GM18873 (cell line): ENCODE data around the gene CHGA.

Experiments
- ATAC-seq: cut with Tn5 transposase; IDR thresholded peaks from one replicate; pipeline ENCODE4 v1.9.1; 2021; ENCODE audit warnings: mild to moderate bottlenecking, moderate library complexity, moderate number of reproducible peaks; ENCODE audit not compliant: unreplicated experiment, low FRiP score

Gene CHGA

GRCh38 chr14:92929689-92930608 lies 7.0 kb downstream of the CHGA start:
- no peak for ATAC-seq

GRCh38 chr14:92930737-92931602 lies 8.0 kb downstream of the CHGA start:
- no peak for ATAC-seq

- ATAC-seq: no peak
Observed at GRCh38 chr14:92931681-92932447, 8.9 kb downstream of the CHGA start.

- ATAC-seq: no peak
Observed at GRCh38 chr14:92932448-92933395, 9.8 kb downstream of the CHGA start.

- ATAC-seq: no peak
Observed at GRCh38 chr14:92933481-92933880, 10.5 kb downstream of the CHGA start.

- no peak for ATAC-seq
Observed at GRCh38 chr14:92934196-92935085, 11.5 kb downstream of the CHGA start.

GRCh38 chr14:92935446-92935845 lies 12.5 kb downstream of the CHGA start:
- ATAC-seq: no peak

- ATAC-seq: no peak
Observed at GRCh38 chr14:92936085-92936484, 13.1 kb downstream of the CHGA start.

GRCh38 chr14:92937051-92937937 lies 14.3 kb downstream of the CHGA start:
- ATAC-seq: no peak

- ATAC-seq: no peak
Observed at GRCh38 chr14:92938235-92938875, 15.4 kb downstream of the CHGA start.

- no peak for ATAC-seq
Observed at GRCh38 chr14:92938890-92939671, 16.1 kb downstream of the CHGA start.

- no peak for ATAC-seq
Observed at GRCh38 chr14:92939699-92940098, 16.7 kb downstream of the CHGA start.

- ATAC-seq: no peak
Observed at GRCh38 chr14:92940543-92940942, 17.6 kb downstream of the CHGA start.

GRCh38 chr14:92941531-92941930 lies 18.6 kb downstream of the CHGA start:
- ATAC-seq: no peak

- no peak for ATAC-seq
Observed at GRCh38 chr14:92942136-92942535, 19.2 kb downstream of the CHGA start.

- no peak for ATAC-seq
Observed at GRCh38 chr14:92942576-92942975, 19.6 kb downstream of the CHGA start.
